Measurements from ENCODE around the gene NSD1.

NSD1 gene

GRCh38 chr5:177309351-177310191 lies 176.0 kb downstream of the NSD1 start:
- peak; percentile 75 for DNase-seq (ENCODE audit: low read depth)

GRCh38 chr5:177310332-177310731 lies 176.8 kb downstream of the NSD1 start:
- no peak for DNase-seq (ENCODE audit: low read depth)

GRCh38 chr5:177310757-177311391 lies 177.3 kb downstream of the NSD1 start:
- DNase-seq (ENCODE audit: low read depth) = peak; percentile 50

GRCh38 chr5:177311392-177311722 lies 177.8 kb downstream of the NSD1 start:
- DNase-seq (ENCODE audit: low read depth) = peak; percentile 44

- peak; percentile 96 for DNase-seq (ENCODE audit: low read depth)
Observed at GRCh38 chr5:177311723-177312648, 178.4 kb downstream of the NSD1 start, which contains the start of gene MXD3. Gene MXD3 (minus strand): TSS chr5:177311898. CDS start chr5:177311830, 68 bp downstream.

GRCh38 chr5:177312649-177313181 lies 179.1 kb downstream of the NSD1 start:
- DNase-seq (ENCODE audit: low read depth) = no peak

GRCh38 chr5:177313561-177314259 lies 180.1 kb downstream of the NSD1 start:
- DNase-seq (ENCODE audit: low read depth) = no peak

GRCh38 chr5:177314376-177315342 lies 181.1 kb downstream of the NSD1 start:
- DNase-seq (ENCODE audit: low read depth) = no peak

GRCh38 chr5:177315411-177315810 lies 181.8 kb downstream of the NSD1 start:
- DNase-seq (ENCODE audit: low read depth) = no peak

- no peak for DNase-seq (ENCODE audit: low read depth)
Observed at GRCh38 chr5:177316005-177316404, 182.4 kb downstream of the NSD1 start.

- DNase-seq (ENCODE audit: low read depth) = peak; percentile 77
Observed at GRCh38 chr5:177317959-177318377, 184.4 kb downstream of the NSD1 start.

GRCh38 chr5:177319913-177320588 lies 186.5 kb downstream of the NSD1 start:
- DNase-seq (ENCODE audit: low read depth) = no peak

GRCh38 chr5:177320879-177321278 lies 187.3 kb downstream of the NSD1 start:
- DNase-seq (ENCODE audit: low read depth) = no peak

GRCh38 chr5:177325868-177326381 lies 192.4 kb downstream of the NSD1 start:
- no peak for DNase-seq (ENCODE audit: low read depth)

- DNase-seq (ENCODE audit: low read depth) = no peak
Observed at GRCh38 chr5:177327539-177328522, 194.3 kb downstream of the NSD1 start.

GRCh38 chr5:177328545-177329231 lies 195.1 kb downstream of the NSD1 start:
- no peak for DNase-seq (ENCODE audit: low read depth)

- DNase-seq (ENCODE audit: low read depth) = no peak
Observed at GRCh38 chr5:177329883-177330282, 196.3 kb downstream of the NSD1 start.
